Measurements from ENCODE around the gene GALNT18.

- TF ChIP-seq, protein P1, sequence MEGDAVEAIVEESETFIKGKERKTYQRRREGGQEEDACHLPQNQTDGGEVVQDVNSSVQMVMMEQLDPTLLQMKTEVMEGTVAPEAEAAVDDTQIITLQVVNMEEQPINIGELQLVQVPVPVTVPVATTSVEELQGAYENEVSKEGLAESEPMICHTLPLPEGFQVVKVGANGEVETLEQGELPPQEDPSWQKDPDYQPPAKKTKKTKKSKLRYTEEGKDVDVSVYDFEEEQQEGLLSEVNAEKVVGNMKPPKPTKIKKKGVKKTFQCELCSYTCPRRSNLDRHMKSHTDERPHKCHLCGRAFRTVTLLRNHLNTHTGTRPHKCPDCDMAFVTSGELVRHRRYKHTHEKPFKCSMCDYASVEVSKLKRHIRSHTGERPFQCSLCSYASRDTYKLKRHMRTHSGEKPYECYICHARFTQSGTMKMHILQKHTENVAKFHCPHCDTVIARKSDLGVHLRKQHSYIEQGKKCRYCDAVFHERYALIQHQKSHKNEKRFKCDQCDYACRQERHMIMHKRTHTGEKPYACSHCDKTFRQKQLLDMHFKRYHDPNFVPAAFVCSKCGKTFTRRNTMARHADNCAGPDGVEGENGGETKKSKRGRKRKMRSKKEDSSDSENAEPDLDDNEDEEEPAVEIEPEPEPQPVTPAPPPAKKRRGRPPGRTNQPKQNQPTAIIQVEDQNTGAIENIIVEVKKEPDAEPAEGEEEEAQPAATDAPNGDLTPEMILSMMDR (IDR thresholded peaks at IDR 0.05; ENCODE audit: insufficient read depth, low read length, poor library complexity, severe bottlenecking), result no peak
- no peak for TF ChIP-seq EZH2phosphoT487 (conservative IDR thresholded peaks at IDR 0.05; ENCODE audit: low read length)
These were observed 289.6 kb downstream of the GALNT18 start for GRCh38 chr11:11332141-11332710.

All from SU-DHL-6 (cell line).